HepG2 (cell line): Measurements from ENCODE around the gene NAPB. TPM values are rescaled to one million over a fixed set of nuclear protein-coding genes. Genes with fewer than 3 reads are reported as not detected.

ENCODE experiments used
- BCL6 ChIP-seq: IDR thresholded peaks from 2 replicates; pipeline ENCODE4 v1.6.1; 2016; ENCODE audit warnings: missing genetic modification reagents, missing compliant biosample characterization
- CC2D1A ChIP-seq: sonication (generic); formaldehyde crosslinking; IDR thresholded peaks from 2 replicates; pipeline ENCODE4 v1.8.1; 2023; ENCODE audit warnings: mild to moderate bottlenecking, missing genetic modification reagents
- DR1 ChIP-seq: sonication (generic); formaldehyde crosslinking; IDR thresholded peaks from 2 replicates; pipeline ENCODE4 v1.8.0; 2021; ENCODE audit warnings: mild to moderate bottlenecking, missing genetic modification reagents, inconsistent platforms
- EP300 ChIP-seq, 3 experiments: sonication (generic) in 1 of 3; formaldehyde crosslinking in 1 of 3; IDR thresholded peaks; 2 replicates each; pipeline versions ENCODE4 v1.5.1 to v1.6.1; 2011 to 2020; ENCODE audit warnings: low read depth in 2 of 3, low read length in 2 of 3, borderline replicate concordance in 1 of 3, improper control_type of control experiment in 1 of 3, mild to moderate bottlenecking in 1 of 3, missing genetic modification reagents in 1 of 3, moderate library complexity in 1 of 3
- ETV5 ChIP-seq: IDR thresholded peaks from 2 replicates; pipeline ENCODE4 v1.6.1; 2018; ENCODE audit warnings: missing biosample characterization, missing genetic modification reagents, inconsistent platforms, borderline replicate concordance
- GABPA ChIP-seq, 2 experiments: IDR thresholded peaks; 2 replicates each; pipeline ENCODE4 v1.6.1; 2011 to 2016; ENCODE audit warnings: low read depth in 2 of 2, low read length in 1 of 2, missing biosample characterization in 1 of 2, missing genetic modification characterization in 1 of 2
- GATAD1 ChIP-seq: IDR thresholded peaks from 2 replicates; pipeline ENCODE4 v1.6.1; 2016; ENCODE audit warnings: missing genetic modification reagents, missing compliant biosample characterization
- HNRNPLL ChIP-seq: fragments of 200-400 bp; formaldehyde crosslinking; IDR thresholded peaks from 2 replicates; pipeline ENCODE4 v1.6.1; 2017; ENCODE audit warnings: mild to moderate bottlenecking, low read depth, low read length; ENCODE audit not compliant: poor library complexity, severe bottlenecking
- KAT7 ChIP-seq: IDR thresholded peaks from 2 replicates; pipeline ENCODE4 v1.6.1; 2018; ENCODE audit warnings: borderline replicate concordance, missing compliant biosample characterization
- KLF13 ChIP-seq: sonication (generic); formaldehyde crosslinking; IDR thresholded peaks from 2 replicates; pipeline ENCODE4 v1.4.0; 2020; ENCODE audit warnings: mild to moderate bottlenecking, missing genetic modification reagents
- KLF9 ChIP-seq: IDR thresholded peaks from 2 replicates; pipeline ENCODE4 v1.6.1; 2016; ENCODE audit warnings: low read depth
- MAFF ChIP-seq: IDR thresholded peaks from 2 replicates; pipeline ENCODE4 v1.6.1; 2011; ENCODE audit warnings: low read depth, low read length, improper control_type of control experiment
- MXI1 ChIP-seq: IDR thresholded peaks from 3 replicates; pipeline ENCODE4 v1.6.1; 2012; ENCODE audit warnings: low read depth, low read length, inconsistent platforms, borderline replicate concordance
- NRL ChIP-seq: sonication (generic); formaldehyde crosslinking; IDR thresholded peaks from 2 replicates; pipeline ENCODE4 v1.5.0; 2020; ENCODE audit warnings: missing genetic modification reagents, mild to moderate bottlenecking, moderate library complexity, borderline replicate concordance
- PCBP2 ChIP-seq: fragments of 200-400 bp; formaldehyde crosslinking; optimal IDR thresholded peaks from 2 replicates; pipeline ENCODE3; 2018; ENCODE audit warnings: low read length, low read depth; ENCODE audit not compliant: poor library complexity, severe bottlenecking
- PHF20 ChIP-seq: sonication (generic); formaldehyde crosslinking; IDR thresholded peaks from 2 replicates; pipeline ENCODE4 v1.5.0; 2020; ENCODE audit warnings: mild to moderate bottlenecking, missing genetic modification reagents
- REL ChIP-seq: sonication (generic); formaldehyde crosslinking; conservative IDR thresholded peaks from 2 replicates; pipeline ENCODE4 v1.8.0; 2022; ENCODE audit warnings: mild to moderate bottlenecking, missing genetic modification reagents, moderate library complexity
- SNRNP70 ChIP-seq: fragments of 200-400 bp; formaldehyde crosslinking; IDR thresholded peaks from 2 replicates; pipeline ENCODE4 v1.6.1; 2017; ENCODE audit warnings: mild to moderate bottlenecking, low read depth, low read length, moderate library complexity
- SP140L ChIP-seq: sonication (generic); formaldehyde crosslinking; IDR thresholded peaks from 2 replicates; pipeline ENCODE4 v1.4.0; 2020; ENCODE audit warnings: missing genetic modification reagents, borderline replicate concordance
- ZNF136 ChIP-seq: sonication (generic); formaldehyde crosslinking; IDR thresholded peaks from 2 replicates; pipeline ENCODE4 v1.8.1; 2022; ENCODE audit warnings: low read depth, mild to moderate bottlenecking, moderate library complexity, missing genetic modification reagents
- ZNF556 ChIP-seq: sonication (generic); formaldehyde crosslinking; IDR thresholded peaks from 2 replicates; pipeline ENCODE4 v1.4.0; 2020; ENCODE audit warnings: mild to moderate bottlenecking, missing genetic modification reagents, borderline replicate concordance
- ZNF563 ChIP-seq: sonication (generic); formaldehyde crosslinking; IDR thresholded peaks from 2 replicates; pipeline ENCODE4 v1.8.0; 2022; ENCODE audit warnings: mild to moderate bottlenecking, moderate library complexity, missing genetic modification reagents
- ZNF605 ChIP-seq: sonication (generic); formaldehyde crosslinking; IDR thresholded peaks from 2 replicates; pipeline ENCODE4 v1.8.0; 2022; ENCODE audit warnings: mild to moderate bottlenecking, missing genetic modification reagents
- ZNF670 ChIP-seq: sonication (generic); formaldehyde crosslinking; IDR thresholded peaks from 2 replicates; pipeline ENCODE4 v1.8.0; 2022; ENCODE audit warnings: mild to moderate bottlenecking, missing genetic modification reagents, borderline replicate concordance
- polyA plus RNA-seq, 8 experiments: library from polyadenylated mRNA; depleted of rRNA in 3 of 8; stranded (reverse) in 7 of 8; unstranded in 1 of 8; fragments of >200 nt; fragmentation: Illumina TruSeq in 4 of 8; extraction: Trizol in 4 of 8; gene quantifications; 2 replicates each; pipeline versions ENCODE4 v1.2.1 to v1.2.3, GENCODE V29; 2011 to 2016; ENCODE audit warnings: low read depth in 4 of 8, missing spikeins in 1 of 8, mixed read lengths in 1 of 8; ENCODE audit not compliant: insufficient read depth in 1 of 8
- total RNA-seq, 5 experiments: library from RNA; depleted of rRNA; stranded (reverse); fragments of >200 nt; fragmentation: Illumina TruSeq; extraction: Trizol; gene quantifications; 2 replicates each; pipeline ENCODE4 v1.2.3, GENCODE V29; 2016; ENCODE audit warnings: low read depth in 1 of 5
- TF ChIP-seq, protein P1 (sequence below): sonication (generic); formaldehyde crosslinking; IDR thresholded peaks from 2 replicates; pipeline ENCODE4 v1.4.0; 2020; ENCODE audit warnings: missing genetic modification reagents
- TF ChIP-seq, protein P2 (sequence below): IDR thresholded peaks from 2 replicates; pipeline ENCODE4 v1.6.1; 2012; ENCODE audit warnings: low read depth, low read length, improper control_type of control experiment

NAPB gene
- total and polyA plus RNA-seq, 2 of the 13 experiments (the other 11 are each of a cell fraction or from before 2014, with no cell fraction given) = 15.2 to 16.1 TPM

GRCh38 chr20:23361476-23362391 is 59.6 kb downstream of the NAPB start, which contains the start of gene GZF1 (continued):
- TF ChIP-seq GABPA (IDR thresholded peaks at IDR 0.05; ENCODE audit: low read depth, low read length) (peak; percentile 33; the same call in 1 of the 2 replicates), GABPA (CRISPR knock-in tag; IDR thresholded peaks at IDR 0.05; ENCODE audit: low read depth) (peak; percentile 78), ZNF563 (CRISPR knock-in tag) (peak; percentile 97), MAFF (peak; percentile 19; the same call in 1 of the 2 replicates), PHF20 (CRISPR knock-in tag) (peak; percentile 95), KAT7 (peak; percentile 99), ZNF136 (CRISPR knock-in tag) (peak; percentile 99), BCL6 (CRISPR knock-in tag) (peak; percentile 77), HNRNPLL (peak; percentile 92), DR1 (CRISPR knock-in tag) (peak; percentile 91), PCBP2 (no peak), GATAD1 (peak; percentile 96), SP140L (no peak; the same call in 1 of the 2 replicates), NRL (peak; percentile 100), EP300 (IDR thresholded peaks at IDR 0.05; ENCODE audit: low read depth in 2 of 2, low read length in 2 of 2) (peak; percentile 66 to 99), EP300 (CRISPR knock-in tag; IDR thresholded peaks at IDR 0.05; ENCODE audit: borderline replicate concordance) (peak; percentile 91), ZNF556 (CRISPR knock-in tag) (peak; percentile 50; the same call in 1 of the 2 replicates), ZNF605 (CRISPR knock-in tag) (peak; percentile 98), ETV5 (peak; percentile 97), REL (CRISPR knock-in tag) (peak; percentile 96), KLF9 (CRISPR knock-in tag) (peak; percentile 96), ZNF670 (CRISPR knock-in tag) (peak; percentile 95; the same call in 1 of the 2 replicates), MXI1 (peak; percentile 99), CC2D1A (CRISPR knock-in tag) (no peak), KLF13 (CRISPR knock-in tag) (peak; percentile 91), SNRNP70 (no peak)
- TF ChIP-seq, protein P1, sequence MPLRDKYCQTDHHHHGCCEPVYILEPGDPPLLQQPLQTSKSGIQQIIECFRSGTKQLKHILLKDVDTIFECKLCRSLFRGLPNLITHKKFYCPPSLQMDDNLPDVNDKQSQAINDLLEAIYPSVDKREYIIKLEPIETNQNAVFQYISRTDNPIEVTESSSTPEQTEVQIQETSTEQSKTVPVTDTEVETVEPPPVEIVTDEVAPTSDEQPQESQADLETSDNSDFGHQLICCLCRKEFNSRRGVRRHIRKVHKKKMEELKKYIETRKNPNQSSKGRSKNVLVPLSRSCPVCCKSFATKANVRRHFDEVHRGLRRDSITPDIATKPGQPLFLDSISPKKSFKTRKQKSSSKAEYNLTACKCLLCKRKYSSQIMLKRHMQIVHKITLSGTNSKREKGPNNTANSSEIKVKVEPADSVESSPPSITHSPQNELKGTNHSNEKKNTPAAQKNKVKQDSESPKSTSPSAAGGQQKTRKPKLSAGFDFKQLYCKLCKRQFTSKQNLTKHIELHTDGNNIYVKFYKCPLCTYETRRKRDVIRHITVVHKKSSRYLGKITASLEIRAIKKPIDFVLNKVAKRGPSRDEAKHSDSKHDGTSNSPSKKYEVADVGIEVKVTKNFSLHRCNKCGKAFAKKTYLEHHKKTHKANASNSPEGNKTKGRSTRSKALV = peak; percentile 94
- TF ChIP-seq, protein P2, sequence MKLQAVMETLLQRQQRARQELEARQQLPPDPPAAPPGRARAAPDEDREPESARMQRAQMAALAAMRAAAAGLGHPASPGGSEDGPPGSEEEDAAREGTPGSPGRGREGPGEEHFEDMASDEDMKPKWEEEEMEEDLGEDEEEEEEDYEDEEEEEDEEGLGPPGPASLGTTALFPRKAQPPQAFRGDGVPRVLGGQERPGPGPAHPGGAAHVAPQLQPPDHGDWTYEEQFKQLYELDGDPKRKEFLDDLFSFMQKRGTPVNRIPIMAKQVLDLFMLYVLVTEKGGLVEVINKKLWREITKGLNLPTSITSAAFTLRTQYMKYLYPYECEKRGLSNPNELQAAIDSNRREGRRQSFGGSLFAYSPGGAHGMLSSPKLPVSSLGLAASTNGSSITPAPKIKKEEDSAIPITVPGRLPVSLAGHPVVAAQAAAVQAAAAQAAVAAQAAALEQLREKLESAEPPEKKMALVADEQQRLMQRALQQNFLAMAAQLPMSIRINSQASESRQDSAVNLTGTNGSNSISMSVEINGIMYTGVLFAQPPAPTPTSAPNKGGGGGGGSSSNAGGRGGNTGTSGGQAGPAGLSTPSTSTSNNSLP = peak; percentile 81
